Measurements from ENCODE around the gene CHRDL2.

DNA sequence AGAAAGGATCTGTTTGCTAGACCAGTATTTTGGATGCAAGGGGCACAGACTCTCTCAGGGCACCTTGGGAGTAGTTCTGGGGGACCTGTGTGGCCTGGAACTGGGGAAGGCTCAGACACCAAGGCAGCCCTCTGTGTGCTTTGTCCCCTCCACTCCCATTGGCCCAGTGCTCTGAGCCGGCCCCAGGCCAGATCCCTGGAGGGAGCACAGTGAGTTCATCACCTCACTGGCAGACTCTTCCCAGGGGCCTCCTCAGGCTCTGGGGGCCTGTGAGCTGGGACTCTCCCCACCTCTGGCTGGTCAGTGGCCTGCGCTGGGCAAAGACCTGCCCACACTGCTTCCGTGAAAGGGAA, 51.7 kb downstream of the CHRDL2 start:
- TF ChIP-seq, protein P1, sequence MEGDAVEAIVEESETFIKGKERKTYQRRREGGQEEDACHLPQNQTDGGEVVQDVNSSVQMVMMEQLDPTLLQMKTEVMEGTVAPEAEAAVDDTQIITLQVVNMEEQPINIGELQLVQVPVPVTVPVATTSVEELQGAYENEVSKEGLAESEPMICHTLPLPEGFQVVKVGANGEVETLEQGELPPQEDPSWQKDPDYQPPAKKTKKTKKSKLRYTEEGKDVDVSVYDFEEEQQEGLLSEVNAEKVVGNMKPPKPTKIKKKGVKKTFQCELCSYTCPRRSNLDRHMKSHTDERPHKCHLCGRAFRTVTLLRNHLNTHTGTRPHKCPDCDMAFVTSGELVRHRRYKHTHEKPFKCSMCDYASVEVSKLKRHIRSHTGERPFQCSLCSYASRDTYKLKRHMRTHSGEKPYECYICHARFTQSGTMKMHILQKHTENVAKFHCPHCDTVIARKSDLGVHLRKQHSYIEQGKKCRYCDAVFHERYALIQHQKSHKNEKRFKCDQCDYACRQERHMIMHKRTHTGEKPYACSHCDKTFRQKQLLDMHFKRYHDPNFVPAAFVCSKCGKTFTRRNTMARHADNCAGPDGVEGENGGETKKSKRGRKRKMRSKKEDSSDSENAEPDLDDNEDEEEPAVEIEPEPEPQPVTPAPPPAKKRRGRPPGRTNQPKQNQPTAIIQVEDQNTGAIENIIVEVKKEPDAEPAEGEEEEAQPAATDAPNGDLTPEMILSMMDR (IDR thresholded peaks at IDR 0.05 in 4 of 5, conservative IDR thresholded peaks at IDR 0.05 in 1 of 5), result no peak
- TF ChIP-seq POLR2A (IDR thresholded peaks at IDR 0.05), result no peak

Data from gastrocnemius medialis (tissue), 4 donors.